A673 (cell line): Measurements from ENCODE around the gene ACSL1. TPM values are rescaled to one million over a fixed set of nuclear protein-coding genes. Genes with fewer than 3 reads are reported as not detected.
A peak's percentile ranks its signal among the peaks of the same experiment; 100 is the strongest.

ENCODE experiments used
- BruUV-seq: library from RNA; stranded (reverse); fragments of 400-500 nt; replicated peaks from 2 replicates; lab custom pipeline; 2021; lab: Mats Ljungman, UMichigan
- CTCF ChIA-PET: fragments of 300-600 bp; sonication (Branson Sonifier 250); formaldehyde crosslinking; loops from one replicate; lab custom pipeline; 2022; ENCODE audit warnings: antibody characterized with exemption; lab: Charles Lee
- POLR2A ChIA-PET: fragments of 300-600 bp; sonication (Branson Sonifier 250); formaldehyde crosslinking; loops from one replicate; lab custom pipeline; 2022; ENCODE audit warnings: antibody characterized with exemption; ENCODE audit not compliant: low non-redundant PET; lab: Charles Lee
- DNase-seq: peaks from one replicate; pipeline ENCODE4 v3.0.0-alpha.2; 2015; ENCODE audit warnings: low spot score
- H3K27ac ChIP-seq: fragments of 200-600 bp; sonication (generic); 2 replicates; pipeline ENCODE4 v1.5.1; 2016; ENCODE audit warnings: mixed run types, low read depth, mild to moderate bottlenecking, mixed read lengths, antibody characterized with exemption, low read length; ENCODE audit not compliant: poor library complexity, severe bottlenecking
- H3K27me3 ChIP-seq: fragments of 200-600 bp; sonication (generic); replicated peaks from 2 replicates; pipeline ENCODE4 v1.6.1; 2017; ENCODE audit warnings: mixed run types, low read depth, mild to moderate bottlenecking, mixed read lengths, antibody characterized with exemption, low read length; ENCODE audit not compliant: insufficient read depth, poor library complexity
- H3K36me3 ChIP-seq: fragments of 200-600 bp; sonication (generic); 2 replicates; pipeline ENCODE4 v1.6.1; 2016; ENCODE audit warnings: mixed run types, mild to moderate bottlenecking, mixed read lengths, antibody characterized with exemption, low read length; ENCODE audit not compliant: insufficient read depth, poor library complexity, severe bottlenecking
- H3K4me1 ChIP-seq: fragments of 200-600 bp; sonication (generic); 2 replicates; pipeline ENCODE4 v1.6.1; 2017; ENCODE audit warnings: mixed run types, mild to moderate bottlenecking, mixed read lengths, antibody characterized with exemption, low read length; ENCODE audit not compliant: insufficient read depth, poor library complexity, severe bottlenecking
- H3K4me3 ChIP-seq: fragments of 200-600 bp; sonication (generic); 2 replicates; pipeline ENCODE4 v1.5.1; 2016; ENCODE audit warnings: low read depth, mixed run types, mild to moderate bottlenecking, mixed read lengths, low read length; ENCODE audit not compliant: poor library complexity, severe bottlenecking
- H3K9me3 ChIP-seq: fragments of 200-600 bp; sonication (generic); 2 replicates; pipeline ENCODE4 v1.6.1; 2016; ENCODE audit warnings: mixed run types, low read depth, mild to moderate bottlenecking, mixed read lengths, antibody characterized with exemption, low read length; ENCODE audit not compliant: poor library complexity, severe bottlenecking
- EZH2 ChIP-seq: fragments of 200-600 bp; sonication (generic); IDR thresholded peaks from 2 replicates; pipeline ENCODE4 v1.6.1; 2017; ENCODE audit warnings: borderline replicate concordance, low read depth, mild to moderate bottlenecking, mixed read lengths, antibody characterized with exemption, low read length; ENCODE audit not compliant: poor library complexity, severe bottlenecking
- intact Hi-C: fragments of 100-400 bp; cut with micrococcal nuclease; formaldehyde crosslinking; loops from one replicate; pipeline ENCODE4 v1.10.0; 2022; ENCODE audit not compliant: unreplicated experiment
- total RNA-seq: library from RNA; stranded (reverse); gene quantifications from 2 replicates; pipeline ENCODE4 v1.2.3, GENCODE V29; 2021
- TF ChIP-seq, protein P1 (sequence below): fragments of 300-800, 200-600 bp; sonication (generic); conservative IDR thresholded peaks from 2 replicates; pipeline ENCODE4 v1.5.1; 2017; ENCODE audit warnings: low read depth, mild to moderate bottlenecking, antibody characterized with exemption, low read length, moderate library complexity, mixed read lengths

ACSL1 gene
- total RNA-seq, 1 experiment from 2014 or later = 5.2 TPM

DNA sequence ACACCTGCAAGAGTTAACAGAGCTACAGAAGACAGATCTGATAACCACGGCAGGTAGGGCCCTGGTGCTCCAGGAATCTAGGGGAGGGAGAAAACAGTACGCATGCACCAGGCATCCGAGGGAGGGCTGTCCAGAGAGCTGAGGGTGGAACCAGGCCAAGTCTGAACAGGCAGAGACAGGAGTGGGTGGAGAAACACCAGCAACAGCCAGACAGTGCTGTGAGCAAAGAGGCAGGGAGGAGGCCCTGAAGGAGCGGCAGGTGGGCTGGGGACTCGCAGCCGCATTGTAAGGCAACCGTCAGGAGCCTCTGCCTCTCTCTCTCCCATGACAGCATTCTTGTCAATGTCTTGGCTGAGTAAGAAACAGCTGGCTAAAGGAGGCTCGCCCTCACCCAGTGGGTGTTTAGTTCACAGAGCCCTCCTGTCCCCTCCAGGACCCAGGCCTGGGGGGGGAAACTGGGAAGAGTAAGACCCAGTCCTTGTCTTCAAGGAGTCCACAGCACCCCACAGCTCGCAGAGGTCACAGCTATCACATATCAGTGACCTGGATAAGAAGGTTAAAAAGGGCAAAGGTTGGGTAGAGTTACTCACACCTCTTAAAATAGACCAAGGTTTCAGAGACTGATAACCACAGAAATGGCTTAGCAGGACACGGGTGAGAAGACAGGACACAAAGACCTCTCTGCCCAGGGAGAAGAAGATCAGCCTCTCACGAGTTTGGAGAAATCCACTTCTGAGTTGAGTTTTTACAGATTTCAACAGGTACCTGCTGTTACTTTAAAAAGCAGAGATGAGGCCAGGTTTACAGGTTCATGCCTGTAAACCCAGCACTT is 10.5 kb downstream of the ACSL1 start:
- Histone ChIP-seq H3K36me3 (no peaks in the 10 kb centered on the region), H3K27me3 (no peaks in the 10 kb centered on the region), H3K4me1 (no peaks in the 10 kb centered on the region), H3K9me3 (no peaks in the 10 kb centered on the region), H3K4me3 (no peak overlapping the region), H3K27ac (no peak overlapping the region)
- TF ChIP-seq EZH2 = no peak
- TF ChIP-seq, protein P1, sequence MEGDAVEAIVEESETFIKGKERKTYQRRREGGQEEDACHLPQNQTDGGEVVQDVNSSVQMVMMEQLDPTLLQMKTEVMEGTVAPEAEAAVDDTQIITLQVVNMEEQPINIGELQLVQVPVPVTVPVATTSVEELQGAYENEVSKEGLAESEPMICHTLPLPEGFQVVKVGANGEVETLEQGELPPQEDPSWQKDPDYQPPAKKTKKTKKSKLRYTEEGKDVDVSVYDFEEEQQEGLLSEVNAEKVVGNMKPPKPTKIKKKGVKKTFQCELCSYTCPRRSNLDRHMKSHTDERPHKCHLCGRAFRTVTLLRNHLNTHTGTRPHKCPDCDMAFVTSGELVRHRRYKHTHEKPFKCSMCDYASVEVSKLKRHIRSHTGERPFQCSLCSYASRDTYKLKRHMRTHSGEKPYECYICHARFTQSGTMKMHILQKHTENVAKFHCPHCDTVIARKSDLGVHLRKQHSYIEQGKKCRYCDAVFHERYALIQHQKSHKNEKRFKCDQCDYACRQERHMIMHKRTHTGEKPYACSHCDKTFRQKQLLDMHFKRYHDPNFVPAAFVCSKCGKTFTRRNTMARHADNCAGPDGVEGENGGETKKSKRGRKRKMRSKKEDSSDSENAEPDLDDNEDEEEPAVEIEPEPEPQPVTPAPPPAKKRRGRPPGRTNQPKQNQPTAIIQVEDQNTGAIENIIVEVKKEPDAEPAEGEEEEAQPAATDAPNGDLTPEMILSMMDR = no peak
- CTCF ChIA-PET = no interaction called here
- POLR2A ChIA-PET = no interaction called here
- intact Hi-C loops = no loop called here
- no TSS peak for BruUV-seq
- DNase-seq = peak; percentile 39

DNA sequence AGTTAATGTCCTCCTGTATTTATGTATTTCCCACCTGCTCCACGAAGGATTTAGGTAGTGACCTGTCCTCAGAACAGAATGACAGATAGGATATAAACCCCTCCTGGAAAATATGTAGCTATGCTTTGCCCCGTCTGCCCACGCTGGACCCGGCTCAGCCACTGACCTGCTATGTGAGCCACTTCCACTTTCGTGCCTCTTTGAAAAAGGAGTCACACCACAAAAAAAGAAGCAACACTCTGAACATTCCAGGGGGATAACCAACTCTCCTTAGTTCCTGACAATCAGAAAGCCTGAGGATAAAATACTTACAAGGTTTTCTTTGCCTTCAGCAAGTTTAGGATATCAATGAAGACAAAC is 11.1 kb downstream of the ACSL1 start:
- Histone ChIP-seq H3K4me3 (no peak overlapping the region), H3K27ac (no peak overlapping the region), H3K27me3 (no peaks in the 10 kb centered on the region), H3K9me3 (no peaks in the 10 kb centered on the region), H3K4me1 (no peaks in the 10 kb centered on the region), H3K36me3 (no peaks in the 10 kb centered on the region)
- no peak for DNase-seq
- TF ChIP-seq, protein P1 = no peak
- no peak for TF ChIP-seq EZH2
- intact Hi-C loops = no loop called here
- ChIA-PET POLR2A (no interaction called here), CTCF (interaction anchor here (0.6 kb wide), 1 partner anchor 405 kb away, joined by 9 read pairs; no protein-coding TSS in a partner anchor)
- no TSS peak for BruUV-seq

DNA sequence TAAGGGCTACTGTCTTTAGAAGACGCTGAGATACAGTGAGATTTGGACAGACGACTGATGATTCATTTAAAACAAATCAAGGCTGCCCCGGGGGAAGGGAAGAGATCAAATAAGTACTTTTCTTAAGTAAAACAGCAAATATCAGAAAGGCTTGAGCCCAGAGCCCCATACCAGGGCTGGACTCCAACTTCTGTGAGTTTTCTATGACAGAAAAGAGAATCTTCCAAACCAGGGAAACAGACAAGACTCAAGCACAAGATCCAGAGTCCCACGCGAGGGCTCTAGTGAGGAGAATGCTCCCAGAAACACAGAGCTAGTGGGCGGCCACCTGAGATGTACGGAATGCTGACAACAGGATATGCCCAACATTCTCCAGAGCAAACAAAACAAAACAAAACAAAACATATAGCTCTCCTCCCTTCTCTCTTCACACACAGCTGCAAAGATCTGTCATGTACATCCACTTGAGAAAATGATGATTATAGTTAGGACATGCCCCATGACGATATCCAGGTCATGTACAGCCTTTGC is 13.1 kb downstream of the ACSL1 start:
- H3K27me3 ChIP-seq = no peaks in the 10 kb centered on the region
- no peak overlapping the region for H3K27ac ChIP-seq
- no TSS peak for BruUV-seq
- POLR2A ChIA-PET = no interaction called here
- CTCF ChIA-PET = no interaction called here
- H3K36me3 ChIP-seq = no peaks in the 10 kb centered on the region
- no peak for DNase-seq
- H3K4me1 ChIP-seq = no peaks in the 10 kb centered on the region
- H3K9me3 ChIP-seq = no peaks in the 10 kb centered on the region
- intact Hi-C loops = no loop called here
- TF ChIP-seq, protein P1 = no peak
- TF ChIP-seq EZH2 = no peak
- H3K4me3 ChIP-seq = no peak overlapping the region
